Measurements from ENCODE around the gene TDRD1. TPM values are rescaled to one million over a fixed set of nuclear protein-coding genes. Genes with fewer than 3 reads are reported as not detected.

The TDRD1 gene
- total RNA-seq, 4 donors from 2014 or later = 1.7 TPM; not detected in 3

DNA sequence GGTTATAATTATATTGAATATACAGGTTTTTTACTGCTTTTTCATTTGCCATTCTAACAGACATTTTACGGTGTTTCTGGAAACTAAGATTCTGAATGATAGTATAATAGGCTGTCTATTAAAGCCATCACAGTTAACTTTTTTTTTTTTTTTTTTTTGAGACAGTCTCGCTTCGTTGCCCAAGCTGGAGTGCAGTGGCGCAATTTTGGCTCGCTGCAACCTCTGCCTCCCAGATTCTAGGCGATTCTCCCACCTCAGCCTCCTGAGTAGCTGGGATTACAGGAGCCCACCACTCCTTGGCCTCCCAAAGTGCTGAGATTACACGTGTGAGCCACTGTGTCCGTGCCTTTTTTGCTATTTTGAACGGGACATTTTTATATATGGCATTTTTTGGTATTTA lies 4.4 kb downstream of the TDRD1 start:
- DNase-seq = no peak
- no peak for TF ChIP-seq POLR2A (IDR thresholded peaks at IDR 0.05)
- TF ChIP-seq, protein P1, sequence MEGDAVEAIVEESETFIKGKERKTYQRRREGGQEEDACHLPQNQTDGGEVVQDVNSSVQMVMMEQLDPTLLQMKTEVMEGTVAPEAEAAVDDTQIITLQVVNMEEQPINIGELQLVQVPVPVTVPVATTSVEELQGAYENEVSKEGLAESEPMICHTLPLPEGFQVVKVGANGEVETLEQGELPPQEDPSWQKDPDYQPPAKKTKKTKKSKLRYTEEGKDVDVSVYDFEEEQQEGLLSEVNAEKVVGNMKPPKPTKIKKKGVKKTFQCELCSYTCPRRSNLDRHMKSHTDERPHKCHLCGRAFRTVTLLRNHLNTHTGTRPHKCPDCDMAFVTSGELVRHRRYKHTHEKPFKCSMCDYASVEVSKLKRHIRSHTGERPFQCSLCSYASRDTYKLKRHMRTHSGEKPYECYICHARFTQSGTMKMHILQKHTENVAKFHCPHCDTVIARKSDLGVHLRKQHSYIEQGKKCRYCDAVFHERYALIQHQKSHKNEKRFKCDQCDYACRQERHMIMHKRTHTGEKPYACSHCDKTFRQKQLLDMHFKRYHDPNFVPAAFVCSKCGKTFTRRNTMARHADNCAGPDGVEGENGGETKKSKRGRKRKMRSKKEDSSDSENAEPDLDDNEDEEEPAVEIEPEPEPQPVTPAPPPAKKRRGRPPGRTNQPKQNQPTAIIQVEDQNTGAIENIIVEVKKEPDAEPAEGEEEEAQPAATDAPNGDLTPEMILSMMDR (IDR thresholded peaks at IDR 0.05) = no peak
- H3K36me3 ChIP-seq = no peaks in the 10 kb centered on the region
- H3K27me3 ChIP-seq = no peaks in the 10 kb centered on the region
- H3K4me1 ChIP-seq = no peaks in the 10 kb centered on the region
- no peaks in the 10 kb centered on the region for H3K9me3 ChIP-seq
- H3K4me3 ChIP-seq = no peak overlapping the region
- no peak overlapping the region for H3K27ac ChIP-seq

DNA sequence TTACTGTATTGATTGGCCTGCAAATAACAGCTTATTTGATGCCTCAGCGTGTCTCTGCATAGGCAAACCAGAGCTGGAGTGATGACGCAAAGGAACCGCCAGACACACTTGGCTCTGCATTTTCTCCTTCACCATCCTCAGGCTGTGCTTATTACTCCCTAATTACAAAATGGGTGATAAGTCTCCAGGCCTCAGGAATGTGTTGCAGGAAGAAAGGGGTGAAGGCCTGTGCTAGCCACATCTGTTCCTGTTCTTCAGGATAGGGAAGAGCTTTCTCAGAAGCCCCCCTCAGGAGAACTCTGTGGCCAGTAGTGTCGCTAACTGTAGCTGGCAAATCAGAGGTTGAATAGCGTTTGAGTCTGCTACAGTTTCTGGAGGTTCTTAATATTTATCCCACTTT lies 5.1 kb downstream of the TDRD1 start:
- no peak for DNase-seq
- Histone ChIP-seq H3K4me1 (no peaks in the 10 kb centered on the region), H3K9me3 (no peaks in the 10 kb centered on the region), H3K4me3 (no peak overlapping the region), H3K27me3 (no peaks in the 10 kb centered on the region), H3K27ac (no peak overlapping the region), H3K36me3 (no peaks in the 10 kb centered on the region)
- no peak for TF ChIP-seq POLR2A (IDR thresholded peaks at IDR 0.05)
- TF ChIP-seq, protein P1 (IDR thresholded peaks at IDR 0.05) = no peak

DNA sequence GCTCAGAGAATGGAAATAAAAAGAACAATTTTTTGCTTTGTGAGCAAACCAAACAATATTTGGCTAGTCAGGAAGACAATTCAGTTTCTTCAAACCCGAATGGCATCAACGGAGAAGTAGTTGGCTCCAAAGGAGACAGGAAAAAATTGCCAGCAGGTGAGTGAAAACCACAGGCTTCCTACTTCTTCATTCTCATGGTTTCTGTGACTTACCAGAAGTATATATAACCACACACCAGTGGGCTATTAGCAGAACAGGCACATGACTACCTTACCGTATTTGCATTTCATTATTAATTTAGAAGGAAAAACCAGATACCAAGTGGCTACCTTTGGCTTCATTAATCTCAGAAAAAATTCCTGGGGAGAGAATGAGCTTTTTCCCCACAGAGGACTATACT lies 8.8 kb downstream of the TDRD1 start:
- Histone ChIP-seq H3K4me1 (no peaks in the 10 kb centered on the region), H3K27ac (no peak overlapping the region)

DNA sequence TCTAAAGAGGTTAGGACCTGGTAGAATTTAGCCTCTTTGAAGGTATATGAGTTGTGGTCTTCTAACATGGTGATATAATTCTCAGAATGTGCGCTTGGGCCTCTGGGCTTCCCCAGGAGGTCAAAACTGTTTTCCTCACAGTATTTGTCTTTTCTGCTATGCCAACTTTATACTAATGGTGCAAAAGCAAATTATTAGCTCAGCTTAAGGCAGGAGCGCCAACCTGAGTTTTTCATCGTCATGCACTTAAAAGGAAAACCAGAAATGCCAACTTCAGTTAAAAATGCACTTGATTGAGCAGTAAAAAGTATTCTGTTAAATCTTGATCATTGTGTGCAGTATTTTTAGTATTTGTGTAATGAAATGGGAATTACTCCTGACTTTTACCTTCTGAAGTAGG lies 9.7 kb downstream of the TDRD1 start:
- no peaks in the 10 kb centered on the region for H3K9me3 ChIP-seq
- H3K4me1 ChIP-seq = no peaks in the 10 kb centered on the region
- H3K4me3 ChIP-seq = no peak overlapping the region
- no peak for TF ChIP-seq POLR2A (IDR thresholded peaks at IDR 0.05)
- TF ChIP-seq, protein P1 (IDR thresholded peaks at IDR 0.05) = no peak
- no peak overlapping the region for H3K27ac ChIP-seq
- no peaks in the 10 kb centered on the region for H3K36me3 ChIP-seq
- H3K27me3 ChIP-seq = no peaks in the 10 kb centered on the region
- DNase-seq = no peak

More for the DNA sequence above, 8.8 kb downstream of the TDRD1 start:
- Histone ChIP-seq H3K27me3 (no peaks in the 10 kb centered on the region), H3K36me3 (no peaks in the 10 kb centered on the region), H3K9me3 (no peaks in the 10 kb centered on the region), H3K4me3 (no peak overlapping the region)
- DNase-seq = no peak
- TF ChIP-seq, protein P1 (IDR thresholded peaks at IDR 0.05) = no peak
- TF ChIP-seq POLR2A (IDR thresholded peaks at IDR 0.05) = no peak

DNA sequence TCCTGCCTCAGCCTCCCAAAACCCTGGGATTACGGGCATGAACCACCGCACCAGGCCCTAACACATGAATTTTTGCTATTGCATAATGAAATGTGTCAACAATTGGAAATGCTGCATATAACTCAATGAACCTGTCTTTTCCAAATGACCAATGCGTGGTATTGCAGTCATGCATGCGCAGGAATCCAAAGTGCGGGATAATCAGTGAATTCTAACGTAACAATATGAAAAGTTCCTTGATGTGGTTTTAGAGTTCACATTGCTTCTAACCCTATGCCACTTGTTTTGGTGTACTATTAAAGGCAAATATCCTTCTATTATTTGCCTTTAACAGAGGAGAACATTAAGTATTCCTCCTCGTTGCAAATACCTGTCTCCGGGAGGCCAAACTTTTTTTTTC lies 10.5 kb downstream of the TDRD1 start:
- H3K4me3 ChIP-seq = no peak overlapping the region
- H3K9me3 ChIP-seq = no peaks in the 10 kb centered on the region
- H3K27me3 ChIP-seq = no peaks in the 10 kb centered on the region
- no peaks in the 10 kb centered on the region for H3K36me3 ChIP-seq
- no peak for TF ChIP-seq POLR2A (IDR thresholded peaks at IDR 0.05)
- TF ChIP-seq, protein P1 (IDR thresholded peaks at IDR 0.05) = no peak
- no peaks in the 10 kb centered on the region for H3K4me1 ChIP-seq
- no peak overlapping the region for H3K27ac ChIP-seq
- no peak for DNase-seq

DNA sequence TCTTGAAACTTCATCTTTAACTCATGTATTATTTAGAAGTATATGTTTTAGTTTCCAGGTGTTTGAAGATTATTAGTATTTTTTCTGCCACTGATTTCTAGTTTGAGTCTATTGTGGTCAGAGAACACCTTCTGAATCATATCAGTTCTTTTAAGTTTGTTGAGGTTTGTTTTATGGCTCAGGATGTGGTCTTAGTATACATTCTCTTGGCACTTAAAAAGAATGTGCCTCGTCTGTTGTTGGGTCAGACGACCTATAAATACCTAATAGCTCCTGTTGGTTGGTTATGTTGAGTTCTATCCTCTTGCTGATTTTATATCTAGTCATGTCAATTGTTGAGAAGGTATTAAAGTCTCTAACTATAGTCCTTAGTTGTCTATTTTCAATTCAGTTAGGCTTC lies 15.9 kb downstream of the TDRD1 start:
- Histone ChIP-seq H3K36me3 (no peaks in the 10 kb centered on the region), H3K27ac (no peak overlapping the region), H3K4me1 (no peaks in the 10 kb centered on the region), H3K9me3 (no peaks in the 10 kb centered on the region), H3K27me3 (no peaks in the 10 kb centered on the region), H3K4me3 (no peak overlapping the region)
- no peak for TF ChIP-seq POLR2A (IDR thresholded peaks at IDR 0.05)
- TF ChIP-seq, protein P1 (IDR thresholded peaks at IDR 0.05) = no peak
- no peak for DNase-seq
